OCI-LY7 (cell line): Measurements from ENCODE around the gene GLYR1. TPM values are rescaled to one million over a fixed set of nuclear protein-coding genes. Genes with fewer than 3 reads are reported as not detected.

ENCODE experiments used
- BruUV-seq: library from RNA; stranded (reverse); fragments of 400-500 nt; replicated peaks from 2 replicates; lab custom pipeline; 2021; lab: Mats Ljungman, UMichigan
- CTCF ChIA-PET: fragments of 300-600 bp; sonication (Branson Sonifier 250); formaldehyde crosslinking; loops from one replicate; lab custom pipeline; 2022; ENCODE audit warnings: antibody characterized with exemption; ENCODE audit not compliant: unreplicated experiment; lab: Charles Lee
- POLR2A ChIA-PET: fragments of 300-600 bp; sonication (Branson Sonifier 250); formaldehyde crosslinking; loops from one replicate; lab custom pipeline; 2022; ENCODE audit warnings: antibody characterized with exemption; lab: Charles Lee
- DNase-seq: peaks from one replicate; pipeline ENCODE4 v3.0.0-alpha.2; 2015; ENCODE audit warnings: low spot score
- H2AFZ ChIP-seq: fragments of 200-600 bp; sonication (generic), shearing (Covaris generic); 2 replicates; pipeline ENCODE4 v1.6.1; 2014; ENCODE audit warnings: mild to moderate bottlenecking, antibody characterized with exemption, low read length, moderate library complexity
- H3K27ac ChIP-seq: fragments of 200-600 bp; sonication (generic); 2 replicates; pipeline ENCODE4 v1.5.1; 2014; ENCODE audit warnings: mixed run types, low read depth, mild to moderate bottlenecking, moderate library complexity, low read length, inconsistent platforms; ENCODE audit not compliant: poor library complexity, severe bottlenecking
- H3K36me3 ChIP-seq: fragments of 200-600 bp; sonication (generic); 2 replicates; pipeline ENCODE4 v1.6.1; 2014; ENCODE audit warnings: mild to moderate bottlenecking, antibody characterized with exemption, low read length, moderate library complexity, mixed read lengths; ENCODE audit not compliant: insufficient read depth
- H3K4me1 ChIP-seq: fragments of 200-600 bp; sonication (generic); 2 replicates; pipeline ENCODE4 v1.5.1; 2014; ENCODE audit warnings: mild to moderate bottlenecking, low read length; ENCODE audit not compliant: insufficient read depth, poor library complexity, severe bottlenecking
- H3K4me2 ChIP-seq: fragments of 200-600 bp; sonication (generic); 2 replicates; pipeline ENCODE4 v1.6.1; 2014; ENCODE audit warnings: mild to moderate bottlenecking, low read length
- H3K4me3 ChIP-seq: fragments of 200-600 bp; sonication (generic); 2 replicates; pipeline ENCODE4 v1.5.1; 2014; ENCODE audit warnings: mild to moderate bottlenecking, low read depth, low read length; ENCODE audit not compliant: poor library complexity, severe bottlenecking
- H3K79me2 ChIP-seq: fragments of 200-600 bp; sonication (generic); 2 replicates; pipeline ENCODE4 v1.6.1; 2016; ENCODE audit warnings: low read depth, mild to moderate bottlenecking, low read length, moderate library complexity, mixed read lengths; ENCODE audit not compliant: insufficient read depth
- H3K9me2 ChIP-seq: fragments of 200-600 bp; sonication (generic); 2 replicates; pipeline ENCODE4 v1.6.1; 2016; ENCODE audit warnings: mild to moderate bottlenecking, low read length, mixed read lengths; ENCODE audit not compliant: insufficient read depth
- H3K9me3 ChIP-seq: fragments of 200-600 bp; sonication (generic); 2 replicates; pipeline ENCODE4 v1.6.1; 2014; ENCODE audit warnings: mild to moderate bottlenecking, mixed run types, low read length, mixed read lengths
- H4K20me1 ChIP-seq: fragments of 200-600 bp; sonication (generic); 2 replicates; pipeline ENCODE4 v1.6.1; 2014; ENCODE audit warnings: mild to moderate bottlenecking, antibody characterized with exemption, low read length, moderate library complexity, mixed read lengths; ENCODE audit not compliant: insufficient read depth
- CTCF ChIP-seq: fragments of 200-600 bp; sonication (generic); conservative IDR thresholded peaks from 2 replicates; pipeline ENCODE4 v1.5.1; 2014; ENCODE audit warnings: mild to moderate bottlenecking, antibody characterized with exemption, low read length, moderate library complexity, mixed read lengths
- EZH2phosphoT487 ChIP-seq: fragments of 200-600 bp; sonication (generic); IDR thresholded peaks from 2 replicates; pipeline ENCODE4 v1.6.1; 2018; ENCODE audit warnings: low read depth, borderline replicate concordance, mild to moderate bottlenecking, mixed run types, antibody characterized with exemption, low read length, moderate library complexity, mixed read lengths
- intact Hi-C: fragments of 100-400 bp; cut with micrococcal nuclease; formaldehyde crosslinking; loops from one replicate; pipeline ENCODE4 v1.10.0; 2022; ENCODE audit not compliant: unreplicated experiment
- total RNA-seq, 2 experiments: library from RNA; depleted of rRNA in 1 of 2; stranded (reverse); fragments of >200 nt in 1 of 2; shearing (Covaris generic) in 1 of 2; gene quantifications; 2 replicates each; pipeline ENCODE4 v1.2.3, GENCODE V29; 2014 to 2022

Gene GLYR1
- total RNA-seq, 2 experiments from 2014 or later: 48.4 to 113 TPM

- no peaks in the 10 kb centered on the region for H3K9me2 ChIP-seq
- BruUV-seq: no TSS peak
- H3K4me1 ChIP-seq: no peaks in the 10 kb centered on the region
- intact Hi-C loops: no loop called here
- no peaks in the 10 kb centered on the region for H3K36me3 ChIP-seq
- no peaks in the 10 kb centered on the region for H4K20me1 ChIP-seq
- no peak overlapping the region for H3K27ac ChIP-seq
- H3K9me3 ChIP-seq: no peaks in the 10 kb centered on the region
- TF ChIP-seq EZH2phosphoT487 (no peak), CTCF (no peak)
- H3K79me2 ChIP-seq: no peaks in the 10 kb centered on the region
- POLR2A ChIA-PET: no interaction called here
- no peak overlapping the region for H3K4me3 ChIP-seq
- CTCF ChIA-PET: no interaction called here
- no peak overlapping the region for H3K4me2 ChIP-seq
- H2AFZ ChIP-seq: no peak overlapping the region
- DNase-seq: no peak
These were observed 72.1 kb downstream of the GLYR1 start for GRCh38 chr16:4775005-4775404.

GRCh38 chr16:4772351-4772750 lies 74.7 kb downstream of the GLYR1 start:
- no peaks in the 10 kb centered on the region for H3K79me2 ChIP-seq
- H3K27ac ChIP-seq: no peak overlapping the region
- no TSS peak for BruUV-seq
- no peak overlapping the region for H2AFZ ChIP-seq
- ChIA-PET CTCF (no interaction called here), POLR2A (interaction anchor here (0.7 to 0.9 kb wide), 3 partner anchors 8 to 869 kb away, joined by 3 to 6 read pairs (median 4); no protein-coding TSS in a partner anchor)
- H3K9me3 ChIP-seq: no peaks in the 10 kb centered on the region
- H3K4me2 ChIP-seq: no peak overlapping the region
- intact Hi-C loops: no loop called here
- no peaks in the 10 kb centered on the region for H3K36me3 ChIP-seq
- no peak for DNase-seq
- H3K4me1 ChIP-seq: peaks cover 13% of the 10 kb centered on the region
- TF ChIP-seq EZH2phosphoT487 (no peak), CTCF (no peak)
- H3K4me3 ChIP-seq: no peak overlapping the region
- no peaks in the 10 kb centered on the region for H3K9me2 ChIP-seq
- no peaks in the 10 kb centered on the region for H4K20me1 ChIP-seq

- POLR2A ChIA-PET: interaction anchor here (0.5 to 0.9 kb wide), 3 partner anchors 8 to 869 kb away, joined by 3 to 4 read pairs (median 3); no protein-coding TSS in a partner anchor
- no TSS peak for BruUV-seq
- CTCF ChIA-PET: no interaction called here
These were observed 75.4 kb downstream of the GLYR1 start for GRCh38 chr16:4771646-4772045.

More at GRCh38 chr16:4771646-4772045, 75.4 kb downstream of the GLYR1 start:
- no peak for DNase-seq
- Histone ChIP-seq H2AFZ (no peak overlapping the region), H3K36me3 (no peaks in the 10 kb centered on the region), H4K20me1 (no peaks in the 10 kb centered on the region), H3K9me3 (no peaks in the 10 kb centered on the region), H3K4me3 (no peak overlapping the region), H3K9me2 (no peaks in the 10 kb centered on the region), H3K79me2 (peaks cover 2% of the 10 kb centered on the region; the same call in 1 of the 2 replicates), H3K27ac (no peak overlapping the region), H3K4me1 (peaks cover 15% of the 10 kb centered on the region), H3K4me2 (no peak overlapping the region)
- intact Hi-C loops: no loop called here
- no peak for TF ChIP-seq EZH2phosphoT487
- TF ChIP-seq CTCF: no peak
